ENCODE measurements around the gene KCNC4.

Gene KCNC4

GRCh38 chr1:110172001-110172400 is 38.1 kb upstream of the KCNC4 start:
- no CpG with 5 or more reads among the region's 10 CpGs for WGBS (ENCODE audit: insufficient coverage, insufficient read length)
- Histone ChIP-seq H3K27me3 (ENCODE audit: control insufficient read depth, insufficient read depth, low read length) (no peaks in the 10 kb centered on the region), H3K36me3 (ENCODE audit: control insufficient read depth, insufficient read depth, low read length) (no peaks in the 10 kb centered on the region), H3K9me3 (ENCODE audit: control insufficient read depth, insufficient read depth, low read length) (no peaks in the 10 kb centered on the region), H3K4me3 (ENCODE audit: low read length) (no peak overlapping the region), H3K4me1 (ENCODE audit: control insufficient read depth, insufficient read depth, low read length) (no peaks in the 10 kb centered on the region; the same call in 1 of the 2 replicates), H3K27ac (ENCODE audit: low read length) (no peak overlapping the region)
- no peak for DNase-seq (ENCODE audit: low read depth, low spot score)

GRCh38 chr1:110173466-110174105 is 36.5 kb upstream of the KCNC4 start:
- Histone ChIP-seq H3K4me1 (ENCODE audit: control insufficient read depth, insufficient read depth, low read length) (no peaks in the 10 kb centered on the region; the same call in 1 of the 2 replicates), H3K27ac (ENCODE audit: low read length) (no peak overlapping the region), H3K4me3 (ENCODE audit: low read length) (no peak overlapping the region), H3K27me3 (ENCODE audit: control insufficient read depth, insufficient read depth, low read length) (no peaks in the 10 kb centered on the region), H3K9me3 (ENCODE audit: control insufficient read depth, insufficient read depth, low read length) (no peaks in the 10 kb centered on the region), H3K36me3 (ENCODE audit: control insufficient read depth, insufficient read depth, low read length) (no peaks in the 10 kb centered on the region)
- no CpG with 5 or more reads among the region's 15 CpGs for WGBS (ENCODE audit: insufficient coverage, insufficient read length)
- no peak for DNase-seq (ENCODE audit: low read depth, low spot score)

GRCh38 chr1:110174961-110175360 is 35.2 kb upstream of the KCNC4 start:
- no peaks in the 10 kb centered on the region for H3K36me3 ChIP-seq (ENCODE audit: control insufficient read depth, insufficient read depth, low read length)
- no peak overlapping the region for H3K27ac ChIP-seq (ENCODE audit: low read length)
- no peak for DNase-seq (ENCODE audit: low read depth, low spot score)
- no CpG with 5 or more reads among the region's 2 CpGs for WGBS (ENCODE audit: insufficient coverage, insufficient read length)
- H3K4me1 ChIP-seq (ENCODE audit: control insufficient read depth, insufficient read depth, low read length), result no peaks in the 10 kb centered on the region; the same call in 1 of the 2 replicates
- no peaks in the 10 kb centered on the region for H3K27me3 ChIP-seq (ENCODE audit: control insufficient read depth, insufficient read depth, low read length)
- H3K4me3 ChIP-seq (ENCODE audit: low read length), result no peak overlapping the region
- H3K9me3 ChIP-seq (ENCODE audit: control insufficient read depth, insufficient read depth, low read length), result no peaks in the 10 kb centered on the region

DNA sequence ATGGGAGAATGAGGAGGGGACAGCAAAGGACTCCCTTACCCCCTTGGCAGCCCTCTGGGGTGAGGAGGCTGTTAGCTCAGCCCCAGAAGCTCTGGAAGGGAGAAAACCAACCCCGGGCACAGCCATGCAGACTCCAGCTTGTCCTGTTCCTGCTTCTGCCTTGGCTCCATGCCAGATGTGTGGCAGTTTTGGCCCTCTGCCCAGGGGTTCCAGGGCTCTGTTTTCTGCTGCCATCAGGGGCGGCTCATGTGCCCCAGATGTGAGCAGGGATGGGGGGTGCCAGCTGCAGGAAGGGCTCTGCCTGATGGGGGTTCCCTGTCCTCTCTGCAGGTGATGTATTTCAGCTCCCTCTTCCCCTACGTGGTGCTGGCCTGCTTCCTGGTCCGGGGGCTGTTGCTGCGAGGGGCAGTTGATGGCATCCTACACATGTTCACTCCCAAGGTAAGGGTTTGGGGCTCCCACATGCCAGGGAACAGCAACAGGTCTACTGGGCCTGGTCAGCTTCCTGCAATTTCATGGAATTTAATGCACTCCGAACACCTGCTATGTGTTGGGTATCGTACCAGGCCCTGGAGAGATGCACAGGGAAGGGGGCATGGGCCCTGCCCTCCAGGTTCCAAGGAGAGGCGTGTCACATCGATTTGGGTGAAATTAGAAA is 33.7 kb upstream of the KCNC4 start:
- no peak for DNase-seq (ENCODE audit: low read depth, low spot score)
- Histone ChIP-seq H3K4me3 (ENCODE audit: low read length) (no peak overlapping the region), H3K9me3 (ENCODE audit: control insufficient read depth, insufficient read depth, low read length) (no peaks in the 10 kb centered on the region), H3K27ac (ENCODE audit: low read length) (no peak overlapping the region), H3K36me3 (ENCODE audit: control insufficient read depth, insufficient read depth, low read length) (no peaks in the 10 kb centered on the region), H3K4me1 (ENCODE audit: control insufficient read depth, insufficient read depth, low read length) (no peaks in the 10 kb centered on the region; the same call in 1 of the 2 replicates), H3K27me3 (ENCODE audit: control insufficient read depth, insufficient read depth, low read length) (no peaks in the 10 kb centered on the region)
- WGBS (ENCODE audit: insufficient coverage, insufficient read length), result no CpG with 5 or more reads among the region's 9 CpGs

DNA sequence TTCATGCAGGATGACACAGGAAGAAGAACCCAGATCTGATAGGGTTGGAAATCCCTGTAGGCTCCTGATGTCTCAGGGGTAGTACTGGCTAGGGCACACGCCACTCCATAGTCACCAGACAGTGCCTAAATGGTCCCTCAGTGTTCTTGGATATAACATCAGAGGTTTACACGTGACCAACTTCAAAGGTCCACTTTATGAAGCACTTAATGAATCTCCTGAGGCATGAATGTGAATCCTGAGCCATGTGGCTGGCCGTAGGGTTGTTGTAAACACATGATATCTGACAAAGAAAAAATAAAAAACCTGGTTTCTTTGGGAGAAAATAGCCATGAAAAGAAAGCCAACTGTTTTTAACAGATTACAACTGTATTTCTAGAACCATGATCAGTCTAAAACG is 32.3 kb upstream of the KCNC4 start:
- H3K4me3 ChIP-seq (ENCODE audit: low read length), result no peak overlapping the region
- H3K9me3 ChIP-seq (ENCODE audit: control insufficient read depth, insufficient read depth, low read length), result no peaks in the 10 kb centered on the region
- no peak overlapping the region for H3K27ac ChIP-seq (ENCODE audit: low read length)
- no peak for DNase-seq (ENCODE audit: low read depth, low spot score)
- H3K27me3 ChIP-seq (ENCODE audit: control insufficient read depth, insufficient read depth, low read length), result no peaks in the 10 kb centered on the region
- H3K36me3 ChIP-seq (ENCODE audit: control insufficient read depth, insufficient read depth, low read length), result no peaks in the 10 kb centered on the region
- H3K4me1 ChIP-seq (ENCODE audit: control insufficient read depth, insufficient read depth, low read length), result no peaks in the 10 kb centered on the region; the same call in 1 of the 2 replicates
- WGBS (ENCODE audit: insufficient coverage, insufficient read length), result no CpG with 5 or more reads among the region's 4 CpGs

DNA sequence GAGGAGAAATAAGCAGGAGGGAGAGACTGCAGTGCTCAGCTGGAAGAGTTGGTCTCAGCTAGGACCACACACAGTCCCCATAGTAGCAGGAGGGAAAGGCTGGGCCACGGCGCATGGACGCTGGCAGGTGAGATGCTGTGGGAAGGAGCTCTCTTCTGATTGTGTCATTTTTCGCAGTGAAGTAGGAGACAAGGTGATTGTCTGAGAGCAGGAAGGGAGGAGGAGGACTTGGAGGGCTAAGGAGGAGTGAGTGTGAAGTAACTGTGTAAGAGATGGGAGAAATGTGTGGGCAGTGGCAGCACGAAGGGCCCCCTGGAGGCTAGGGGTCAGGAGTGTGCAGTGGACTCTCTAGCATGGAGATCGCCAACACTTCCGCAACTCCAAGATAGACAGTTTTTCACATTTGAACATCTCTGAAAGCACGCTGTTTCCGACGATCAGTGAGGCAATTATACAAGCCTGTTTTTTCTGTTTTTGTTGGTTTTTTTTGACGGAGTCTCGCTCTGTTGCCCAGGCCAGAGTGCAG is 26.4 kb upstream of the KCNC4 start:
- DNase-seq (ENCODE audit: low read depth, low spot score), result no peak

DNA sequence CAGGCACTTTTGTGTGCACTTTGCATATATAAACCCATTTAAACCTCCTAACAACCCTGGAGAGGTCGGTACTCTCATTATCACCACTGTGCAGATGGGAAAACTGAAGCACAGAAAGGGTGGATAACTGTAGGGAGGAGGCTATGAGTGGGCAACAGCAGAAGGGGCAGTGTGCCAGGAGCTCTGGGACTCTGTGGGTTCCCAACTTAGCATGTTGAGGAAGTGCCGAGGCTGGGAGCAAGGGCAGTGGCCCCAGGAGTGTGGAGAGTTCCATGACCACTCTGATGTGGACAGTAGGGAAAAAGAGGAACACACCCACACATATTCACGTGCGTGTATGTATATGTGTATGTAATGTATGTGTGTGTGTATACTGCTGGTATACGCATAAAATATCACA is 25.7 kb upstream of the KCNC4 start:
- Histone ChIP-seq H3K4me3 (ENCODE audit: low read length) (no peak overlapping the region), H3K36me3 (ENCODE audit: control insufficient read depth, insufficient read depth, low read length) (no peaks in the 10 kb centered on the region), H3K27ac (ENCODE audit: low read length) (no peak overlapping the region), H3K4me1 (ENCODE audit: control insufficient read depth, insufficient read depth, low read length) (peaks cover 1% of the 10 kb centered on the region; the same call in 1 of the 2 replicates), H3K9me3 (ENCODE audit: control insufficient read depth, insufficient read depth, low read length) (no peaks in the 10 kb centered on the region), H3K27me3 (ENCODE audit: control insufficient read depth, insufficient read depth, low read length) (no peaks in the 10 kb centered on the region)
- no peak for DNase-seq (ENCODE audit: low read depth, low spot score)
- no CpG with 5 or more reads among the region's 5 CpGs for WGBS (ENCODE audit: insufficient coverage, insufficient read length)

More for the DNA sequence above, 26.4 kb upstream of the KCNC4 start:
- H3K27me3 ChIP-seq (ENCODE audit: control insufficient read depth, insufficient read depth, low read length), result no peaks in the 10 kb centered on the region
- H3K4me1 ChIP-seq (ENCODE audit: control insufficient read depth, insufficient read depth, low read length), result peaks cover 1% of the 10 kb centered on the region; the same call in 1 of the 2 replicates
- no peaks in the 10 kb centered on the region for H3K36me3 ChIP-seq (ENCODE audit: control insufficient read depth, insufficient read depth, low read length)
- H3K27ac ChIP-seq (ENCODE audit: low read length), result no peak overlapping the region
- no CpG with 5 or more reads among the region's 12 CpGs for WGBS (ENCODE audit: insufficient coverage, insufficient read length)
- H3K4me3 ChIP-seq (ENCODE audit: low read length), result no peak overlapping the region
- H3K9me3 ChIP-seq (ENCODE audit: control insufficient read depth, insufficient read depth, low read length), result no peaks in the 10 kb centered on the region

- no CpG with 5 or more reads among the region's 10 CpGs for WGBS (ENCODE audit: insufficient coverage, insufficient read length)
- H3K9me3 ChIP-seq (ENCODE audit: control insufficient read depth, insufficient read depth, low read length), result no peaks in the 10 kb centered on the region
- H3K4me1 ChIP-seq (ENCODE audit: control insufficient read depth, insufficient read depth, low read length), result peaks cover 1% of the 10 kb centered on the region; the same call in 1 of the 2 replicates
- H3K4me3 ChIP-seq (ENCODE audit: low read length), result no peak overlapping the region
- no peaks in the 10 kb centered on the region for H3K36me3 ChIP-seq (ENCODE audit: control insufficient read depth, insufficient read depth, low read length)
- H3K27ac ChIP-seq (ENCODE audit: low read length), result no peak overlapping the region
- no peaks in the 10 kb centered on the region for H3K27me3 ChIP-seq (ENCODE audit: control insufficient read depth, insufficient read depth, low read length)
- DNase-seq (ENCODE audit: low read depth, low spot score), result no peak
Observed at GRCh38 chr1:110185181-110185580, 24.9 kb upstream of the KCNC4 start.

- no CpG with 5 or more reads among the region's 5 CpGs for WGBS (ENCODE audit: insufficient coverage, insufficient read length)
- no peaks in the 10 kb centered on the region for H3K9me3 ChIP-seq (ENCODE audit: control insufficient read depth, insufficient read depth, low read length)
- H3K27ac ChIP-seq (ENCODE audit: low read length), result no peak overlapping the region
- no peaks in the 10 kb centered on the region for H3K36me3 ChIP-seq (ENCODE audit: control insufficient read depth, insufficient read depth, low read length)
- H3K4me3 ChIP-seq (ENCODE audit: low read length), result no peak overlapping the region
- DNase-seq (ENCODE audit: low read depth, low spot score), result no peak
- peaks cover 1% of the 10 kb centered on the region; the same call in 1 of the 2 replicates for H3K4me1 ChIP-seq (ENCODE audit: control insufficient read depth, insufficient read depth, low read length)
- H3K27me3 ChIP-seq (ENCODE audit: control insufficient read depth, insufficient read depth, low read length), result no peaks in the 10 kb centered on the region
Observed at GRCh38 chr1:110186558-110186957, 23.6 kb upstream of the KCNC4 start.

DNA sequence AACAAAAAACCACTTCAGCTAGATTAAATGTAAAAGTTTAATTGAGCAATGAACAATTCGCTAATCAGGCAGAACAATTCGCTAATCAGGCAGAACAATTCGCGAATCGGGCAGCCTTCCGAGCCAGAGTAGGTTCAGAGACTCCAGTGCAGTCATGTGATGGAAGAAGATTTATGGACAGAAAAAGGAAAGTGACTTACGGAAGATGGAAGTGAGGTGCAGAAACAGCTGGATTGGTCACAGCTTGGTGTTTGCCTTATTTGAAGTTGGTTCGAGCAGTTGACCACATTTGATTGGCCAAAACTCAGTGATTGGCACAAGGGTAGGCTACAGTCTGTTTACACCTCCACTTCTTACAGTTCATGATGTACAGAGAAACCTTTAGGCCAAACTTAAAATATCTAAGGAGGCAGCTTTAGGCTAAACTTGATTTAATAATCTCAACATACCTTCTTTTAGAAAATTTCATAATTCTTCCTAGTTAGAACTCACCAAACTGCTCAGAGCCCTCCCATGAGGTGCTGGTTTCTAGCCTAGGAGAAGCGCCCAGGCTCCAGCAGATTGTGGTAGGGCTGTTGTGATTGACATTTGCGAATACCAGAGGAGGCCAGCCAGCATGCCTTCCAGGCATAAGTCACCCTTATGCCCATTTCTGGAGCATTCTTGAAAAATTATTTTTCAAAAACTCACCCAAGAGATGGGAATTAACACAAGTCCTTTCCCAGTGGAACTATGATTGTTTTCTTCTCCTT is 22.8 kb upstream of the KCNC4 start:
- WGBS (ENCODE audit: insufficient coverage, insufficient read length), result no CpG with 5 or more reads among the region's 10 CpGs

More for the DNA sequence above, 22.8 kb upstream of the KCNC4 start:
- DNase-seq (ENCODE audit: low read depth, low spot score), result no peak
- H3K36me3 ChIP-seq (ENCODE audit: control insufficient read depth, insufficient read depth, low read length), result no peaks in the 10 kb centered on the region
- no peak overlapping the region for H3K27ac ChIP-seq (ENCODE audit: low read length)
- H3K4me3 ChIP-seq (ENCODE audit: low read length), result no peak overlapping the region
- no peaks in the 10 kb centered on the region for H3K27me3 ChIP-seq (ENCODE audit: control insufficient read depth, insufficient read depth, low read length)
- peaks cover 1% of the 10 kb centered on the region; the same call in 1 of the 2 replicates for H3K4me1 ChIP-seq (ENCODE audit: control insufficient read depth, insufficient read depth, low read length)
- H3K9me3 ChIP-seq (ENCODE audit: control insufficient read depth, insufficient read depth, low read length), result no peaks in the 10 kb centered on the region

Data from iPS DF 6.9 (cell line).